Activated CD8-positive, alpha-beta memory T cell treated with anti-CD3 and anti-CD28 coated beads, Interleukin-2, amount 50 U/mL, for 1 hour (primary cell): Measurements from ENCODE around the gene LURAP1L.

Experiments used
- DNase-seq: peaks from one replicate; pipeline ENCODE4 v3.0.0-alpha.2; 2020; ENCODE audit errors: extremely low read depth

Gene LURAP1L

DNA sequence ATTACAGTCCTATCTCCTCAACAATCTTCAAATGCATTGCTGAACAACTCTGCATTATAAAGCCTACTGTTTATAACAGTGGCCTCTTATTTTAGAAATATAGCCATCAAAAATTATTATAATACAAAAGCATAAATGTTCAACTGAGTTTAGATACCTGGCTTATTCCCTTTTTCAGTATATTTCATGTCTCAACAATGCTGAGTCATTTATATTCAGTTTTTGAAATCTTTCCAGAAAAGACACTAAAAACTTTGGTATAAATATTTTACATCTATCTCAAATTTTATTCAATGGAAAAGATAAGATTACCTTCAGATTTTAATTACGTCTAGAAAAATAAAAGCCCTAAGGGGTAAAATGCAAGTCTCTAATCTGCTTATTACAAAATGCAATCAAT, 37.9 kb downstream of the LURAP1L start:
- no peak for DNase-seq

- DNase-seq, result no peak
Measured at GRCh38 chr9:12813533-12813932, 38.7 kb downstream of the LURAP1L start.

- DNase-seq, result no peak
Measured at GRCh38 chr9:12813960-12814876, 39.4 kb downstream of the LURAP1L start.

- DNase-seq, result no peak
Measured at GRCh38 chr9:12814877-12815237, 40.0 kb downstream of the LURAP1L start.

DNA sequence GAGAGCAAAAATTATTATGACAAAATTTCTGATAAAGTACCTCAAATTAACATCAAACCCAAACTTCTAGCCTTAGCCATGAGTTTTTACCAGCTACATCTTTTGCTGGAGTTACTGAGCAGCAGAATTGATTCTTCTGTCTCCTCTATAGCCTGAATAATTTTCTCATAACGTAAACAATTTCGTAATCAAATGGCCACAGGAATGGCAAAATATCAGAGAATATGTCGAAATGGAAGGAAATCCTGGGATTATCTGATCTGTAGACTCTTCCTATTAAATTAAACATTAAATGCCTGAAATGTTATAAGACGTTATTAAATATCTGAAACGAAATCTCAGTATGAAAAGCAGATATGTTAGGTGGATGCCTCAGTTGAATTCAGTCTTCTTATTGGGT, 41.1 kb downstream of the LURAP1L start:
- DNase-seq, result no peak

GRCh38 chr9:12816656-12817101, 41.9 kb downstream of the LURAP1L start:
- DNase-seq, result no peak

DNA sequence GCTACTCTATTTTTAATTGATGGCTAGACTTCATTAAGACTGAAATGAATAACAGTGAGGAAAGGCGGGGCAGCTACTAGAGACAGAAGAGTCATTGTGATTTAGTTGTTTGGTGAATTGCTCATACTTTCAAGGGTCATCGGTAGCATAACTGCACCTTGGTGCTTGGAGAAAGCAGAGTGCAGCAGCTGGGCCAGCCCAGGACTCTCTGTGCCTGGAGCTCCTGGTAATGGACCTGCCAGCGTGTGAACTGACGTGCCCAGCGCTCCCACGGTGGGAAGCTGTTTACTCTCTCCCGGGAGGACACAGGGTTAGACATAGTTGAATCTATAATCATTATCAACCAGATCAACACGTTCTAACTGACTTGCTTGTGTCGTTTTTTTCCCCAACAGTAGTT, 42.9 kb downstream of the LURAP1L start:
- DNase-seq, result no peak

DNA sequence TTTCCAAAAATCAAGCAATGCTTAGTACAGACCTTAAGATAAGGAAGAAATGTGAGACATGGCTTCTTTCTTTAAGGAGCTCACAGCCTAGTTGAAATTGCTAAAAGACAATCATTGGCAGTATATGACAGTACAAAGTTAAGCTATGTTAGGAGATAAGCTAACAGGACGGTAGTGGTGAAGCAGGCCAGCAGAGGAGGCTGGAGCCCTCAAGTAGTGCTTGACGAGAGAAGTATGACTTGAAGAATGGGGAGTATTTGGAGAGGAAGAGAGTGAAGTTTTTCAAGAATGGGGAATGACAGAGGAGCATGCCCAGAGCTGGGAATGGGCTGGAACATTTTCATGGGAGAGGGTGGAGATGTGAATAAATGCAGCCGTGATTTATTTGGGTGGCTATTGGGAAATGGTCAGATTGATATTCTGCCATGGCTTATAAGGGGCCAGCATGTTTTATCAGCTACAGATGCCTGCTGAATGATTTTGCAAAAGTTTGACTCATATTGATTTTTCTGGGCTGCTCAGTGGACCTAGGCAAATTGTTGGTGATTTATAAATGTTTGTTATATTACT, 43.7 kb downstream of the LURAP1L start:
- no peak for DNase-seq

DNA sequence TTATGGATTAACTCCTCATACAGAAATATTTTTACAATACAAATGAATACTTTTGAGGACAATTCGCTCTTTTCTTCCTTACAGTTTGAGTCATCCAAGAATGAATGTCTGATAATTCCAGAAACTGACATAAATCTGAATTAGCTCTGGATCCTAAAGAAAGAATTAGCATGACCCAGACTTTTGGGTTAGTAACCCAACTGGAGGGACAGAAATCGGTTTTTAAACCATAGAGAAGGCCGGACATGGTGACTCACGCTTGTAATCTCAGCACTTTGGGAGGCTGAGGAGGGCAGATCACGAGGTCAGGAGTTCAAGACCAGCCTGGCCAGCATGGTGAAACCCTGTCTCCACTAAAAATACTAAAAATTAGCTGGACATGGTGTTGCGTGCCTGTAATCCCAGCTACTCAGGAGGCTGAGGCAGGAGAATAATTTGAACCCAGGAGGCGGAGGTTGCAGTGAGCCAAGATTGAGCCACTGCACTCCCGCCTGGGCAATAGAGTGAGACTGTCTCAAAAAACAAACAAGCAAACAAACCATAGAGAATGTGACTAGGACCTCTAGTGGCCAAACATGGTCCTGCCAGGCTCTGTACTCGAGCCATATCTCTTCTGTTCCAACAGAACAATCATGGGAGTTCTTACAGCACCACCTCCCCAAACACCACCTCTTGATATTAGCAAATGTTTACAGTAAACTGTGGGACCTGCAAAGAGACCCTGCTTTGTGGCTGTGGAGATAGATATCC, 44.8 kb downstream of the LURAP1L start:
- no peak for DNase-seq

DNA sequence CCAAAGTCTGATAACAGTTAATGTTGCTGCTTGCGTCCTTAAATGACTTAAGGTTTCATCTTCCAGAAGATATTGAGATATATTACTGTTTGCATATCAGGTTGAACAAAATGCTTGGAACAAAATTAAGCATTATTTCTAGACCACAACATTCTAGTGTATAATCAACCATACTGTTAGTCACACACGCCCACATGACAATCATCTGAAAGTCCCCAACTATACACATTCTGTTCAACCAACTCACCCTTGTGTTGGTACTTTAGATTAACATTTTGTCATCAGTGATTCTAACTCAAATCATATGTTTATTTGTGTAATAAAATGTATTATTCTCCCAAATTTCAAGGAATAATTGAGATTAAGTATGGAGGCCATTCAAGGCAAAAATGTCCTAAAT, 47.3 kb downstream of the LURAP1L start:
- DNase-seq, result no peak

- DNase-seq, result no peak
Measured at GRCh38 chr9:12826924-12827565, 52.2 kb downstream of the LURAP1L start.

DNA sequence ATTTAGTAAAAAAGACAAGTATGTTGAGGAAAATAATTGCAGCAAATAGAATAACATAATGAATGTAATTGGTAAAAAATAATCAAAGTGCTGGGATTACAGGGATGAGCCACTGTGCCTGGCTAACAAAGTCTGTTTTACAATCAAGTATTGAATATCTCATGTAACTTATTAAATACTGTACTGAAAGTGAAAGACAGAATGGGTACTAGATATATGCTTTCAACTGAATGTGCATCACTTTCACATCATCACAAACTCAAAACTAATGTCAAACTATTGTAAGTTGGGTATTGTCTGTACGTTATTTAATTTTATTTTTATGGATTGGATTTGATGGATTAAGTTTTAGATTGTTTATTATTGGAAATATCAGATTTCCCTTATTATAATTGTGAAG, 58.9 kb downstream of the LURAP1L start:
- no peak for DNase-seq

DNA sequence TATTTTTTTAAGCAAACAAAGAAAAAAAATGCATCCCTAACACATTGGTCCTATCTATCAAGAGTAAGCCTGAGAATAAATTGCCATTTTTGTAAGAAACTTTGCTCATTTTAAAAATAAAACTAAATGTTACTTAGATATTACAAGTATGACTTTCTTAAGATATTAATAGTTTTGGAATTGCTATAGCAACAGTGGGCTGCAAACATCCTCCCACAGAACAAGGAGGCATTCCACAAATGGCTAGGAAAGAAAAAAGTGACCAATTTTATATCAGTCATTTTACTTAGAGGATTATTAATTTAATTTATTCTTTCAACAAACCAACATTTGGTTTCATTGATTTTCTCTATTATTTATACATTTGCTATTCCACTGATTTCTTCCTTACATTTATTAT, 63.7 kb downstream of the LURAP1L start:
- DNase-seq, result no peak

- DNase-seq, result no peak
Measured at GRCh38 chr9:12843735-12844134, 68.9 kb downstream of the LURAP1L start.

DNA sequence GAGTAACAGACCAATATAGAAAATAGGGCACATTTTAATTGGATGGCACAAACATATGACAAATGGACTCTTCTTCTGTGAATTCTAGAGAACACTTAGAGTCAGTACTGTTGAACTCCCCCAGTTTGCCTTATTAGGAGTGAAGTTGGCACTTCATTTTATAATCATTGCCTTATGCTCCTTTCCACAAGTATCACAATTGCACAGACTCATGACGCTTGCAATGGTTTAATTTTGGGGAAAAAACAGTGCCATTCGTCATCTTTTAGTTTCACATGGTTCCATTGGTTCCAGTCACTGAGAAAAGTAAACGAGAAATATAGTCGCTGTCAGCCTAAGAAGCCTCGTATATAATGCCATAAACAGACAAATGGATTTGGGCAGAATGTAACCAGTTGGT, 71.2 kb downstream of the LURAP1L start:
- DNase-seq, result no peak

DNA sequence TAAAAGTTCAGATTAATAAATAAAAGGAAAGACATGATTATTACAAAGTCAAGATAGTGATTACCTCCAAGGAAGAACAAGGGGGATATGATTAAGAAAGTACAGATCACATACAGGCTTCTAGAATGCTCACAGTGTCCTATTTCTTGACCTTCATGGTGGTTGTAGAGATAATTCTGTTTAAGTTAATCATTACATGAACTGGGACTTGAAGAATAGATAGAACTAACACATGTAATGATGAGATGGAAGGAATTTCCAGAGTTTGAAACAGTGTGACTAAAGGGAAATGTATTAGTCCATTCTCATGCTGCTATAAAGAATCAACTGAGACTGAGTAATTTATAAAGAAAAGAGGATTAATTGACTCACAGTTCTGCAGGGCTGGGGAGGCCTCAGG, 72.7 kb downstream of the LURAP1L start:
- no peak for DNase-seq

GRCh38 chr9:12849486-12850003, 74.7 kb downstream of the LURAP1L start:
- no peak for DNase-seq

DNA sequence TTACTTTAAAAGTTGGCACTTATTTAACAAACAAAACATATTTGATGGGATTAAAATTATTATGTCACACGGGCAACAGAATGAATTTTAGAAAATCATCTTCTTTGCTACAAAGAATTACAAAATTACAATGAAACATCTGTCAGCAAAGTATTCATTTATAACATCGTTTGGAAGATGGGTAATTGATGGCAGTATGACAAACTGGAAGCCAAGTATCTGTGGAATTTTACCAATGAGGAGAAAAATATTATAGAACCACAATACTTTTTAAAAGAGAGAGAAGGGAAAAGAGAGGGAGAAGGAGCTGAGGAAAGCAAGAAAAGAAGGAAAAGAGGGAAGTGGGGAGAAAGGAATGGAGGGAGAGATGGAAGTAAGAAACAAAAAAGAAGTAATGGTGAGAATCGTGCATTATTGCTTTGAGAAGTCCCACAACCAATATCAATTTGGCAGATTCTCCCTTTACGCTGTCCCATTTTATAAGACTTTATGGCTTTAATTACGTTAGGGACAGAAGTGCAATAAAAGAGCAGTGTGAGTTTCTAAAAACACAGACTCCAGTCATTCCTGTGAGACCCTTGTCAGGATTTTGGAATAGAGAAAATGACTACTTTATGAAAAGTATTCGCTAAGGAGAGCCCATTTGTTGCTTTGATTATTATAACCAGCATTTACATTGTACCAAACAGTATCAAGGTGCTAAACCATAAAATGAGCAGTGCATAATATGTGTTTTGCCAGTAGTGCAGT, 76.7 kb downstream of the LURAP1L start:
- no peak for DNase-seq

GRCh38 chr9:12853051-12853450, 78.2 kb downstream of the LURAP1L start:
- DNase-seq, result no peak

GRCh38 chr9:12854221-12854620, 79.4 kb downstream of the LURAP1L start:
- no peak for DNase-seq

GRCh38 chr9:12855066-12855465, 80.2 kb downstream of the LURAP1L start:
- no peak for DNase-seq
